Measurements from ENCODE around the gene LSM10. TPM values are rescaled to one million over a fixed set of nuclear protein-coding genes. Genes with fewer than 3 reads are reported as not detected.
A peak's percentile ranks its signal among the peaks of the same experiment; 100 is the strongest.

LSM10 gene
- total and polyA plus RNA-seq, 9 of the 15 experiments (the other 6 are each of a cell fraction or from before 2014, with no cell fraction given) = 13.2 to 146 (median 68.9) TPM

DNA sequence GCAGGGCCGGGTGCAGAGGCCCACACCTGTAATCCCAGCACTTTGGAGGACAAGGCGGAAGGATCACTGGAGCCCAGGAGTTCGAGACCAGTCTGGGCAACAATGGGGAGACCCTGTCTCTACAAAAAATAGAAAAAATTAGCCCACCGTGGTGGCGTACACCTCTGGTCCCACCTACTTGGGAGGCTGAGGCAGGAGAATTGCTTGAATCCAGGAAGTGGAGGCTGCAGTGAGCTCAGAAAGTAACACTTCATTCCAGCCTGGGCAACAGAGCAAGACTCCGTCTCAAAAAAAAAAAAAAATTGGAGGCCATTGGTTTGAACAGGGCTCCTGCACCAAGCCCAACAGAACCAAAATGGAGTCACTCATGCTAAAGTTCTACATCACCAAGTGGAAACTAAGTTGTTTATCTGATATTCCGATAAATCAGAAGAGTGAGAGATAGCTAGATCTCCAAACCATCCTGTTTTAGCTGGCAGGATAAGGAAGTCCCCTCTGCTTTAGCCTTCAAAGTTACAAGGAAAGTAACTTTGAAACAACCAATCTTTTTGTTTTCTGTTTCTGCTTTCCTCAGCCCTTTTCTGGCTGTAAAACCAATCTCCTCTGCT, 766 bp upstream of the LSM10 start (continued):
- TF ChIP-seq, protein P1, sequence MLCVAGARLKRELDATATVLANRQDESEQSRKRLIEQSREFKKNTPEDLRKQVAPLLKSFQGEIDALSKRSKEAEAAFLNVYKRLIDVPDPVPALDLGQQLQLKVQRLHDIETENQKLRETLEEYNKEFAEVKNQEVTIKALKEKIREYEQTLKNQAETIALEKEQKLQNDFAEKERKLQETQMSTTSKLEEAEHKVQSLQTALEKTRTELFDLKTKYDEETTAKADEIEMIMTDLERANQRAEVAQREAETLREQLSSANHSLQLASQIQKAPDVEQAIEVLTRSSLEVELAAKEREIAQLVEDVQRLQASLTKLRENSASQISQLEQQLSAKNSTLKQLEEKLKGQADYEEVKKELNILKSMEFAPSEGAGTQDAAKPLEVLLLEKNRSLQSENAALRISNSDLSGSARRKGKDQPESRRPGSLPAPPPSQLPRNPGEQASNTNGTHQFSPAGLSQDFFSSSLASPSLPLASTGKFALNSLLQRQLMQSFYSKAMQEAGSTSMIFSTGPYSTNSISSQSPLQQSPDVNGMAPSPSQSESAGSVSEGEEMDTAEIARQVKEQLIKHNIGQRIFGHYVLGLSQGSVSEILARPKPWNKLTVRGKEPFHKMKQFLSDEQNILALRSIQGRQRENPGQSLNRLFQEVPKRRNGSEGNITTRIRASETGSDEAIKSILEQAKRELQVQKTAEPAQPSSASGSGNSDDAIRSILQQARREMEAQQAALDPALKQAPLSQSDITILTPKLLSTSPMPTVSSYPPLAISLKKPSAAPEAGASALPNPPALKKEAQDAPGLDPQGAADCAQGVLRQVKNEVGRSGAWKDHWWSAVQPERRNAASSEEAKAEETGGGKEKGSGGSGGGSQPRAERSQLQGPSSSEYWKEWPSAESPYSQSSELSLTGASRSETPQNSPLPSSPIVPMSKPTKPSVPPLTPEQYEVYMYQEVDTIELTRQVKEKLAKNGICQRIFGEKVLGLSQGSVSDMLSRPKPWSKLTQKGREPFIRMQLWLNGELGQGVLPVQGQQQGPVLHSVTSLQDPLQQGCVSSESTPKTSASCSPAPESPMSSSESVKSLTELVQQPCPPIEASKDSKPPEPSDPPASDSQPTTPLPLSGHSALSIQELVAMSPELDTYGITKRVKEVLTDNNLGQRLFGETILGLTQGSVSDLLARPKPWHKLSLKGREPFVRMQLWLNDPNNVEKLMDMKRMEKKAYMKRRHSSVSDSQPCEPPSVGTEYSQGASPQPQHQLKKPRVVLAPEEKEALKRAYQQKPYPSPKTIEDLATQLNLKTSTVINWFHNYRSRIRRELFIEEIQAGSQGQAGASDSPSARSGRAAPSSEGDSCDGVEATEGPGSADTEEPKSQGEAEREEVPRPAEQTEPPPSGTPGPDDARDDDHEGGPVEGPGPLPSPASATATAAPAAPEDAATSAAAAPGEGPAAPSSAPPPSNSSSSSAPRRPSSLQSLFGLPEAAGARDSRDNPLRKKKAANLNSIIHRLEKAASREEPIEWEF (CRISPR knock-in tag; IDR thresholded peaks at IDR 0.05) = peak; percentile 95
- TF ChIP-seq ZKSCAN8 (CRISPR knock-in tag; IDR thresholded peaks at IDR 0.05) (peak; percentile 91), TEAD2 (tag; IDR thresholded peaks at IDR 0.05) (peak; percentile 88), ZNF121 (CRISPR knock-in tag; conservative IDR thresholded peaks at IDR 0.05) (peak; percentile 91), SFPQ (IDR thresholded peaks at IDR 0.05; ENCODE audit: low read depth, low read length) (no peak), ZNF133 (CRISPR knock-in tag; IDR thresholded peaks at IDR 0.05) (0 out of 2 replicates have a peak, but pooled peaks have one; percentile 43), ZNF311 (CRISPR knock-in tag; IDR thresholded peaks at IDR 0.05) (peak; percentile 88), ZNF3 (CRISPR knock-in tag; IDR thresholded peaks at IDR 0.05) (0 out of 2 replicates have a peak, but pooled peaks have one; percentile 24), NR2C1 (IDR thresholded peaks at IDR 0.05) (no peak), NR2C1 (tag; IDR thresholded peaks at IDR 0.05) (peak; percentile 94), FOXK1 (CRISPR knock-in tag; IDR thresholded peaks at IDR 0.05; ENCODE audit: borderline replicate concordance) (no peak), ZNF79 (CRISPR knock-in tag; IDR thresholded peaks at IDR 0.05; ENCODE audit: low read depth) (peak; percentile 69; the same call in 1 of the 2 replicates), ZNF695 (CRISPR knock-in tag; IDR thresholded peaks at IDR 0.05) (peak; percentile 70; the same call in 1 of the 2 replicates), BACH1 (tag; IDR thresholded peaks at IDR 0.05) (peak; percentile 85), ZNF766 (CRISPR knock-in tag; conservative IDR thresholded peaks at IDR 0.05) (peak; percentile 96), PTRF (tag; IDR thresholded peaks at IDR 0.05) (peak; percentile 96), SMAD3 (CRISPR knock-in tag; conservative IDR thresholded peaks at IDR 0.05) (peak; percentile 95)
- TF ChIP-seq, protein P2, sequence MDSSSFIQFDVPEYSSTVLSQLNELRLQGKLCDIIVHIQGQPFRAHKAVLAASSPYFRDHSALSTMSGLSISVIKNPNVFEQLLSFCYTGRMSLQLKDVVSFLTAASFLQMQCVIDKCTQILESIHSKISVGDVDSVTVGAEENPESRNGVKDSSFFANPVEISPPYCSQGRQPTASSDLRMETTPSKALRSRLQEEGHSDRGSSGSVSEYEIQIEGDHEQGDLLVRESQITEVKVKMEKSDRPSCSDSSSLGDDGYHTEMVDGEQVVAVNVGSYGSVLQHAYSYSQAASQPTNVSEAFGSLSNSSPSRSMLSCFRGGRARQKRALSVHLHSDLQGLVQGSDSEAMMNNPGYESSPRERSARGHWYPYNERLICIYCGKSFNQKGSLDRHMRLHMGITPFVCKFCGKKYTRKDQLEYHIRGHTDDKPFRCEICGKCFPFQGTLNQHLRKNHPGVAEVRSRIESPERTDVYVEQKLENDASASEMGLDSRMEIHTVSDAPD (CRISPR knock-in tag; IDR thresholded peaks at IDR 0.05) = peak; percentile 83; the same call in 1 of the 2 replicates
- TF ChIP-seq, protein P3, sequence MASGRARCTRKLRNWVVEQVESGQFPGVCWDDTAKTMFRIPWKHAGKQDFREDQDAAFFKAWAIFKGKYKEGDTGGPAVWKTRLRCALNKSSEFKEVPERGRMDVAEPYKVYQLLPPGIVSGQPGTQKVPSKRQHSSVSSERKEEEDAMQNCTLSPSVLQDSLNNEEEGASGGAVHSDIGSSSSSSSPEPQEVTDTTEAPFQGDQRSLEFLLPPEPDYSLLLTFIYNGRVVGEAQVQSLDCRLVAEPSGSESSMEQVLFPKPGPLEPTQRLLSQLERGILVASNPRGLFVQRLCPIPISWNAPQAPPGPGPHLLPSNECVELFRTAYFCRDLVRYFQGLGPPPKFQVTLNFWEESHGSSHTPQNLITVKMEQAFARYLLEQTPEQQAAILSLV (tag; IDR thresholded peaks at IDR 0.05) = peak; percentile 94

Measured in K562 (cell line).